Endothelial cell of umbilical vein (primary cell): ENCODE data around the gene FLNB. TPM values are rescaled to one million over a fixed set of nuclear protein-coding genes. Genes with fewer than 3 reads are reported as not detected.

ENCODE experiments used
- BruUV-seq: library from RNA; stranded (reverse); fragments of 400-500 nt; replicated peaks from 2 replicates; lab custom pipeline; 2021; lab: Mats Ljungman, UMichigan
- CTCF ChIA-PET: fragments of 300-600, 350-600 bp; sonication (Branson Sonifier 250); formaldehyde crosslinking; loops from one replicate; lab custom pipeline; 2021; ENCODE audit warnings: antibody characterized with exemption, inconsistent platforms; lab: Charles Lee
- POLR2A ChIA-PET: fragments of 300-600, 350-600 bp; sonication (Branson Sonifier 250); formaldehyde crosslinking; loops from one replicate; lab custom pipeline; 2021; ENCODE audit warnings: antibody characterized with exemption, inconsistent platforms; lab: Charles Lee
- DNase-seq: peaks from one replicate; pipeline ENCODE4 v3.0.0-alpha.2; 2011; ENCODE audit warnings: low read depth, low spot score
- FAIRE-seq: peaks from 2 replicates; lab custom pipeline; 2011; peaks lifted over from hg19 to GRCh38; lab: Jason Lieb, UNC
- H2AFZ ChIP-seq: 2 replicates; pipeline ENCODE4 v1.6.0; 2012; ENCODE audit warnings: low read depth, low read length, control low read depth, inconsistent platforms
- H3K27ac ChIP-seq: 2 replicates; pipeline ENCODE4 v1.5.1; 2011; ENCODE audit warnings: low read depth, mild to moderate bottlenecking, control low read depth, low read length, moderate library complexity; ENCODE audit not compliant: insufficient read depth
- H3K27me3 ChIP-seq, 2 experiments: 2 replicates each; pipeline versions ENCODE4 v1.6.0 to v1.6.1; 2011; ENCODE audit warnings: low read length in 2 of 2, mixed read lengths in 1 of 2; ENCODE audit not compliant: control insufficient read depth in 2 of 2, insufficient read depth in 2 of 2
- H3K36me3 ChIP-seq, 2 experiments: 2 replicates in 1 of 2; 3 replicates in 1 of 2; pipeline ENCODE4 v1.5.1; 2011; ENCODE audit warnings: low read length in 2 of 2, mild to moderate bottlenecking in 1 of 2, moderate library complexity in 1 of 2; ENCODE audit not compliant: control insufficient read depth in 2 of 2, insufficient read depth in 2 of 2; ENCODE audit errors: extremely low read depth in 1 of 2
- H3K4me1 ChIP-seq: 3 replicates; pipeline ENCODE4 v1.5.1; 2011; ENCODE audit warnings: mild to moderate bottlenecking, low read length; ENCODE audit not compliant: control insufficient read depth, insufficient read depth; ENCODE audit errors: extremely low read depth
- H3K4me2 ChIP-seq: 2 replicates; pipeline ENCODE4 v1.6.1; 2011; ENCODE audit warnings: low read length, control low read depth, mixed read lengths; ENCODE audit not compliant: insufficient read depth
- H3K4me3 ChIP-seq, 3 experiments: fragments of 200-600 bp in 1 of 3; sonication (generic), shearing (Covaris generic) in 1 of 3; replicated peaks in 1 of 3; 2 replicates each; pipeline ENCODE4 v1.5.1; 2011 to 2016; ENCODE audit warnings: control low read depth in 3 of 3, low read length in 3 of 3, mild to moderate bottlenecking in 2 of 3, inconsistent platforms in 1 of 3, low read depth in 1 of 3, moderate library complexity in 1 of 3; ENCODE audit not compliant: insufficient read depth in 1 of 3
- H3K79me2 ChIP-seq: 2 replicates; pipeline ENCODE4 v1.6.0; 2012; ENCODE audit warnings: low read length, inconsistent platforms; ENCODE audit not compliant: control insufficient read depth, insufficient read depth
- H3K9ac ChIP-seq: replicated peaks from 2 replicates; pipeline ENCODE3; 2011; ENCODE audit warnings: low read length, control low read depth; ENCODE audit not compliant: insufficient read depth; ENCODE audit errors: extremely low read depth
- H3K9me1 ChIP-seq: replicated peaks from 3 replicates; pipeline ENCODE4 v1.6.0; 2011; ENCODE audit warnings: mild to moderate bottlenecking, low read length; ENCODE audit not compliant: control insufficient read depth, insufficient read depth; ENCODE audit errors: extremely low read depth
- H3K9me3 ChIP-seq: replicated peaks from 2 replicates; pipeline ENCODE4 v1.5.1; 2012; ENCODE audit warnings: low read length, inconsistent platforms; ENCODE audit not compliant: control insufficient read depth, insufficient read depth
- H4K20me1 ChIP-seq: replicated peaks from 2 replicates; pipeline ENCODE3; 2011; ENCODE audit warnings: mild to moderate bottlenecking, low read length; ENCODE audit not compliant: control insufficient read depth, insufficient read depth; ENCODE audit errors: extremely low read depth
- EZH2 ChIP-seq: IDR thresholded peaks from 2 replicates; pipeline ENCODE4 v1.6.1; 2012; ENCODE audit warnings: borderline replicate concordance, low read depth, mild to moderate bottlenecking, moderate library complexity, low read length, inconsistent platforms; ENCODE audit not compliant: severe bottlenecking
- FOS ChIP-seq: IDR thresholded peaks from 2 replicates; pipeline ENCODE4 v1.6.1; 2011; ENCODE audit warnings: mild to moderate bottlenecking, low read length, moderate library complexity, borderline replicate concordance; ENCODE audit not compliant: insufficient read depth
- GATA2 ChIP-seq: IDR thresholded peaks from 2 replicates; pipeline ENCODE4 v1.7.0; 2011; ENCODE audit warnings: low read depth, mild to moderate bottlenecking, moderate library complexity, mixed read lengths, low read length; ENCODE audit not compliant: insufficient read length, insufficient read depth
- JUN ChIP-seq: IDR thresholded peaks from 2 replicates; pipeline ENCODE4 v1.6.1; 2011; ENCODE audit warnings: borderline replicate concordance, low read depth; ENCODE audit not compliant: insufficient read length, insufficient read depth
- MYC ChIP-seq: IDR thresholded peaks from one replicate; pipeline ENCODE4 v1.6.1; 2011; ENCODE audit warnings: mild to moderate bottlenecking, low read depth, low read length
- POLR2A ChIP-seq: IDR thresholded peaks from 2 replicates; pipeline ENCODE4 v1.6.1; 2012; ENCODE audit warnings: low read depth, mild to moderate bottlenecking, control low read depth, low read length
- POLR2AphosphoS5 ChIP-seq: IDR thresholded peaks from 2 replicates; pipeline ENCODE4 v1.6.1; 2012; ENCODE audit warnings: low read depth, mild to moderate bottlenecking, control low read depth, low read length, moderate library complexity; ENCODE audit not compliant: insufficient read depth
- dilution Hi-C: fragments of 300-500 bp; cut with MboI; formaldehyde crosslinking; loops from one replicate; pipeline ENCODE4 v1.15.0; 2019; ENCODE audit warnings: low sequenced_read_pairs; ENCODE audit not compliant: extremely low pct_ligation_motif_present
- intact Hi-C: fragments of 100-400 bp; cut with micrococcal nuclease; formaldehyde crosslinking; loops from one replicate; pipeline ENCODE4 v1.10.0; 2022
- polyA plus RNA-seq, 4 experiments: library from polyadenylated mRNA; depleted of rRNA in 3 of 4; stranded (reverse) in 3 of 4; unstranded in 1 of 4; fragments of >200 nt; gene quantifications; 2 replicates each; pipeline versions ENCODE4 v1.2.1 to v1.2.3, GENCODE V29; 2011 to 2012; ENCODE audit warnings: missing spikeins in 1 of 4
- total RNA-seq: library from RNA; stranded (reverse); gene quantifications from 2 replicates; pipeline ENCODE4 v1.2.3, GENCODE V29; 2021
- TF ChIP-seq, protein P1 (sequence below): IDR thresholded peaks from 2 replicates; pipeline ENCODE4 v1.6.1; 2011; ENCODE audit not compliant: insufficient read depth, insufficient read length
- TF ChIP-seq, protein P2 (sequence below), 2 donors: IDR thresholded peaks; 1 replicate in 1 of 2; 2 replicates in 1 of 2; pipeline ENCODE4 v1.5.1; 2011; ENCODE audit warnings: low read length in 2 of 2, mild to moderate bottlenecking in 2 of 2, moderate library complexity in 2 of 2, control low read depth in 1 of 2, inconsistent platforms in 1 of 2, low read depth in 1 of 2; ENCODE audit not compliant: insufficient read depth in 1 of 2; ENCODE audit errors: extremely low read depth in 1 of 2

Gene FLNB
- total and polyA plus RNA-seq, 2 donors (not counting 3 experiments of a cell fraction or from before 2014, with no cell fraction given) = 479 to 670 TPM

DNA sequence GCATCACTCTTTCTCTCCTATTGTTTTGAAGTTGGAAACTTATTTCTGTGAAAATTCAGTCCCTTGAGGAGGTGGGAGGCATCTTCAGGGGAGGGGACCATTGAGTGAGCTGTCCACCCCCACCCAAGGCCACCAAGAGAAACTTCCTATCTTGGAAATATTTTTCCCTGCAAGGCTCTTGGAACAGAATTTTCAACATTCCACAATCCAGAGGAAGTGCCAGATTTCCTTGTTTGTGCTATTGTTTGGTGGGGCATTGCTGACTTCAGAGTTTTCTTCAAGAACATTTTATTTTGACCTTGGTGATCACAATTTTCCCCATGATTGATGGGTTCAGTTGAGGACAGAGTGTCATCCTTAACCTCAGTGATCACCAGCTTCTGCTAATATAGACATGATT, 190.6 kb downstream of the FLNB start:
- TF ChIP-seq FOS = no peak
- POLR2A ChIA-PET = no interaction called here
- dilution Hi-C loops (loop anchor here (10.0 kb wide), 1 partner anchor 106 kb away; the partner anchor contains the start of genes HTD2 and RPP14), intact Hi-C loops (loop anchor here (1.0 kb wide), 1 partner anchor 18 kb away; no protein-coding TSS in a partner anchor)
- H3K27me3 ChIP-seq = no peaks in the 10 kb centered on the region
- peak overlapping the region; percentile 69 for H3K4me2 ChIP-seq
- H3K4me1 ChIP-seq = peaks cover 21% of the 10 kb centered on the region
- H3K9ac ChIP-seq = peak overlapping the region; percentile 18
- H3K9me1 ChIP-seq = no peaks in the 10 kb centered on the region
- CTCF ChIA-PET = interaction anchor here (0.7 to 6.6 kb wide), 3 partner anchors 9 to 19 kb away, joined by 3 to 37 read pairs (median 23); no protein-coding TSS in a partner anchor
- peak; percentile 79 for DNase-seq
- peak overlapping the region; percentile 52 for H3K27ac ChIP-seq
- H3K9me3 ChIP-seq = no peaks in the 10 kb centered on the region
- H3K36me3 ChIP-seq = no peaks in the 10 kb centered on the region
- peak; percentile 85 for FAIRE-seq
- H3K79me2 ChIP-seq = no peaks in the 10 kb centered on the region
- H2AFZ ChIP-seq = peak overlapping the region; percentile 61
- H4K20me1 ChIP-seq = no peaks in the 10 kb centered on the region
- no peak overlapping the region for H3K4me3 ChIP-seq
- no TSS peak for BruUV-seq

DNA sequence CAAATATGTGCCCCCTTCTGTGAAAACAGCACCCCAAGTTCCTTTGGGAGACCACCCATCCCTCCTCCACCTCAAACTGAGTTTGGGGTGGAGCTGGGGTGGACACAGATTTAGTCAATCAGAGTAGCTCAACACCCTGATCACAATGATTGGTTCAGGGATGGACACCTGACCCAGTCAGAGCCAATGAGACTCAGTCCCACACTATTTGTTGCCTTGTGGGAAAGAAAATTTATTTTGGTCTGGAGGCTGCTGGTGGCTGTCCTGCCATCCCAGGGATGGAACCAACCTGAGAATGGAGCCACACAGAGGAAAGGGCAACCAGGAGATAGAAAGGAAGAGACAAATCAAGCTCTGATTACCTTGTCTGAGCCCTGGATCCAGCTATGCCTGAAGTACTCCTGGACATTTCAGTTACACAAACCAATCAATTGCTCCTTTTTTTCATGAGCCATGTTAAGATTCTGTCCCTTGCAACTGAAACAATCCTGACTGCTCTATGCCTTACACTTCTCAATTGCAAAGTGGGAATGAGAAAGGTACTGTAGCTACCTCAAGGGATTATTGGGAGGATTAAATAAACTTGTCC, 192.0 kb downstream of the FLNB start:
- TF ChIP-seq EZH2 (no peak), POLR2AphosphoS5 (no peak), MYC (no peak), POLR2A (no peak), FOS (no peak), GATA2 (no peak), JUN (no peak)
- TF ChIP-seq, protein P1, sequence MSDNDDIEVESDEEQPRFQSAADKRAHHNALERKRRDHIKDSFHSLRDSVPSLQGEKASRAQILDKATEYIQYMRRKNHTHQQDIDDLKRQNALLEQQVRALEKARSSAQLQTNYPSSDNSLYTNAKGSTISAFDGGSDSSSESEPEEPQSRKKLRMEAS = no peak
- TF ChIP-seq, protein P2, sequence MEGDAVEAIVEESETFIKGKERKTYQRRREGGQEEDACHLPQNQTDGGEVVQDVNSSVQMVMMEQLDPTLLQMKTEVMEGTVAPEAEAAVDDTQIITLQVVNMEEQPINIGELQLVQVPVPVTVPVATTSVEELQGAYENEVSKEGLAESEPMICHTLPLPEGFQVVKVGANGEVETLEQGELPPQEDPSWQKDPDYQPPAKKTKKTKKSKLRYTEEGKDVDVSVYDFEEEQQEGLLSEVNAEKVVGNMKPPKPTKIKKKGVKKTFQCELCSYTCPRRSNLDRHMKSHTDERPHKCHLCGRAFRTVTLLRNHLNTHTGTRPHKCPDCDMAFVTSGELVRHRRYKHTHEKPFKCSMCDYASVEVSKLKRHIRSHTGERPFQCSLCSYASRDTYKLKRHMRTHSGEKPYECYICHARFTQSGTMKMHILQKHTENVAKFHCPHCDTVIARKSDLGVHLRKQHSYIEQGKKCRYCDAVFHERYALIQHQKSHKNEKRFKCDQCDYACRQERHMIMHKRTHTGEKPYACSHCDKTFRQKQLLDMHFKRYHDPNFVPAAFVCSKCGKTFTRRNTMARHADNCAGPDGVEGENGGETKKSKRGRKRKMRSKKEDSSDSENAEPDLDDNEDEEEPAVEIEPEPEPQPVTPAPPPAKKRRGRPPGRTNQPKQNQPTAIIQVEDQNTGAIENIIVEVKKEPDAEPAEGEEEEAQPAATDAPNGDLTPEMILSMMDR (IDR thresholded peaks at IDR 0.05; ENCODE audit: extremely low read depth in 1 of 2, insufficient read depth in 1 of 2, low read depth in 1 of 2, low read length in 2 of 2) = no peak
- peaks cover 21% of the 10 kb centered on the region for H3K4me1 ChIP-seq
- no peaks in the 10 kb centered on the region for H3K27me3 ChIP-seq
- H2AFZ ChIP-seq = no peak overlapping the region
- H3K9me3 ChIP-seq = no peaks in the 10 kb centered on the region
- FAIRE-seq = no peak
- intact Hi-C loops (no loop called here), dilution Hi-C loops (no loop called here)
- H3K27ac ChIP-seq = no peak overlapping the region
- no peak overlapping the region for H3K9ac ChIP-seq
- H3K9me1 ChIP-seq = no peaks in the 10 kb centered on the region
- no peaks in the 10 kb centered on the region for H4K20me1 ChIP-seq
- no peak overlapping the region for H3K4me2 ChIP-seq
- no peak for DNase-seq
- no TSS peak for BruUV-seq
- H3K79me2 ChIP-seq = no peaks in the 10 kb centered on the region
- H3K4me3 ChIP-seq = no peak overlapping the region
- ChIA-PET CTCF (interaction anchor here (0.6 to 6.6 kb wide), 4 partner anchors 11 to 78 kb away, joined by 3 to 37 read pairs (median 13); no protein-coding TSS in a partner anchor), POLR2A (no interaction called here)
- no peaks in the 10 kb centered on the region for H3K36me3 ChIP-seq
